Uterus (tissue), 2 donors: ENCODE measurements around the gene KIF5B.

Experiments used
- CTCF ChIP-seq, 4 experiments: fragments of 200-600 bp in 2 of 4; fragments of 450-650 bp in 2 of 4; sonication (generic) in 2 of 4; IDR thresholded peaks; one replicate each; pipeline ENCODE4 v1.5.1; 2016 to 2019; ENCODE audit warnings: antibody characterized with exemption in 4 of 4, mild to moderate bottlenecking in 2 of 4, moderate library complexity in 1 of 4
- POLR2A ChIP-seq, 2 donors: fragments of 450-650 bp; IDR thresholded peaks; one replicate each; pipeline ENCODE4 v1.6.1; 2016; ENCODE audit warnings: antibody characterized with exemption in 2 of 2, mild to moderate bottlenecking in 1 of 2, moderate library complexity in 1 of 2

- TF ChIP-seq POLR2A (IDR thresholded peaks at IDR 0.05) (no peak), CTCF (IDR thresholded peaks at IDR 0.05) (no peak)
Measured at GRCh38 chr10:32091046-32091445, 34.8 kb upstream of the KIF5B start.
